Activated naive CD8-positive, alpha-beta T cell treated with anti-CD3 and anti-CD28 coated beads, Interleukin-2, amount 10 ng/mL, durations not matched to agents 7 days and 5 days (primary cell): ENCODE data around the gene SMURF2. TPM values are rescaled to one million over a fixed set of nuclear protein-coding genes. Genes with fewer than 3 reads are reported as not detected.

Experiments used
- ATAC-seq: fragments of 150-1000 bp; cut with Tn5 transposase; one replicate; pipeline ENCODE4 v1.10.0; 2021; ENCODE audit warnings: low read depth, moderate library complexity
- POLR2A ChIA-PET: fragments of 350-600 bp; sonication (Branson Sonifier 250); formaldehyde crosslinking; loops from one replicate; lab custom pipeline; 2021; ENCODE audit warnings: antibody characterized with exemption; lab: Charles Lee
- DNase-seq: peaks from one replicate; pipeline ENCODE4 v3.0.0; 2021
- H3K27ac Mint-ChIP-seq: one replicate; pipeline ENCODE4 v1.8.0; 2022; ENCODE audit warnings: mild to moderate bottlenecking, mixed read lengths
- H3K27me3 Mint-ChIP-seq: one replicate; pipeline ENCODE4 v1.8.0; 2022; ENCODE audit warnings: mild to moderate bottlenecking, moderate library complexity, mixed read lengths
- H3K36me3 Mint-ChIP-seq: one replicate; pipeline ENCODE4 v1.8.0; 2021; ENCODE audit warnings: mild to moderate bottlenecking, mixed read lengths
- H3K4me1 Mint-ChIP-seq: one replicate; pipeline ENCODE4 v1.8.0; 2021; ENCODE audit warnings: mixed read lengths
- H3K4me3 Mint-ChIP-seq: one replicate; pipeline ENCODE4 v1.8.0; 2022; ENCODE audit warnings: mild to moderate bottlenecking, moderate library complexity, mixed read lengths
- H3K9me3 Mint-ChIP-seq: one replicate; pipeline ENCODE4 v1.8.0; 2021; ENCODE audit warnings: mixed read lengths
- total RNA-seq, 2 experiments: library from RNA; stranded (reverse); gene quantifications; one replicate each; pipeline ENCODE4 v1.2.3, GENCODE V29; 2021

The SMURF2 gene
- total RNA-seq, 2 experiments from 2014 or later: 24.9 to 27.0 TPM

GRCh38 chr17:64532409-64532808 lies 129.7 kb downstream of the SMURF2 start:
- no peaks in the 10 kb centered on the region for H3K27me3 Mint-ChIP-seq
- ATAC-seq (no peak), DNase-seq (no peak)
- POLR2A ChIA-PET: no interaction called here
- peaks cover 2% of the 10 kb centered on the region for H3K4me1 Mint-ChIP-seq
- no peaks in the 10 kb centered on the region for H3K9me3 Mint-ChIP-seq
- no peak overlapping the region for H3K4me3 Mint-ChIP-seq
- peaks cover 25% of the 10 kb centered on the region for H3K36me3 Mint-ChIP-seq
- no peak overlapping the region for H3K27ac Mint-ChIP-seq

- Mint-ChIP-seq H3K4me3 (no peak overlapping the region), H3K27me3 (no peaks in the 10 kb centered on the region), H3K27ac (no peak overlapping the region), H3K9me3 (no peaks in the 10 kb centered on the region), H3K36me3 (peaks cover 23% of the 10 kb centered on the region), H3K4me1 (peaks cover under 1% of the 10 kb centered on the region)
- DNase-seq (no peak), ATAC-seq (no peak)
- POLR2A ChIA-PET: no interaction called here
These were observed 130.1 kb downstream of the SMURF2 start for GRCh38 chr17:64531955-64532371.

GRCh38 chr17:64529221-64529620 lies 132.9 kb downstream of the SMURF2 start:
- no peak for ATAC-seq
- H3K9me3 Mint-ChIP-seq: no peaks in the 10 kb centered on the region
- POLR2A ChIA-PET: no interaction called here
- peaks cover 2% of the 10 kb centered on the region for H3K4me1 Mint-ChIP-seq
- peaks cover 27% of the 10 kb centered on the region for H3K36me3 Mint-ChIP-seq
- no peak overlapping the region for H3K4me3 Mint-ChIP-seq
- no peak overlapping the region for H3K27ac Mint-ChIP-seq
- DNase-seq: no peak
- H3K27me3 Mint-ChIP-seq: no peaks in the 10 kb centered on the region

- Mint-ChIP-seq H3K27ac (no peak overlapping the region), H3K4me3 (no peak overlapping the region), H3K9me3 (no peaks in the 10 kb centered on the region), H3K4me1 (peaks cover 4% of the 10 kb centered on the region), H3K36me3 (peaks cover 27% of the 10 kb centered on the region), H3K27me3 (no peaks in the 10 kb centered on the region)
- DNase-seq: no peak
- no peak for ATAC-seq
- POLR2A ChIA-PET: no interaction called here
These were observed 134.2 kb downstream of the SMURF2 start for GRCh38 chr17:64527914-64528313.

- no peak for DNase-seq
- POLR2A ChIA-PET: interaction anchor here (0.8 kb wide), 1 partner anchor 87 kb away, joined by 5 read pairs; no protein-coding TSS in a partner anchor
- no peak overlapping the region for H3K27ac Mint-ChIP-seq
- H3K9me3 Mint-ChIP-seq: no peaks in the 10 kb centered on the region
- ATAC-seq: no peak
- no peak overlapping the region for H3K4me3 Mint-ChIP-seq
- H3K36me3 Mint-ChIP-seq: peaks cover 30% of the 10 kb centered on the region
- peaks cover 10% of the 10 kb centered on the region for H3K4me1 Mint-ChIP-seq
- H3K27me3 Mint-ChIP-seq: no peaks in the 10 kb centered on the region
These were observed 141.7 kb downstream of the SMURF2 start for GRCh38 chr17:64520359-64520758.

GRCh38 chr17:64519601-64520000 lies 142.5 kb downstream of the SMURF2 start:
- H3K27me3 Mint-ChIP-seq: no peaks in the 10 kb centered on the region
- no peak for ATAC-seq
- H3K9me3 Mint-ChIP-seq: no peaks in the 10 kb centered on the region
- H3K27ac Mint-ChIP-seq: no peak overlapping the region
- POLR2A ChIA-PET: interaction anchor here (0.8 kb wide), 1 partner anchor 86 kb away, joined by 5 read pairs; no protein-coding TSS in a partner anchor
- H3K36me3 Mint-ChIP-seq: peaks cover 32% of the 10 kb centered on the region
- H3K4me3 Mint-ChIP-seq: no peak overlapping the region
- peaks cover 10% of the 10 kb centered on the region for H3K4me1 Mint-ChIP-seq
- DNase-seq: no peak

GRCh38 chr17:64515829-64516228 lies 146.3 kb downstream of the SMURF2 start:
- H3K27ac Mint-ChIP-seq: no peak overlapping the region
- H3K4me1 Mint-ChIP-seq: peaks cover 19% of the 10 kb centered on the region
- no peaks in the 10 kb centered on the region for H3K9me3 Mint-ChIP-seq

GRCh38 chr17:64515419-64515818 lies 146.7 kb downstream of the SMURF2 start:
- Mint-ChIP-seq H3K4me3 (no peak overlapping the region), H3K36me3 (peaks cover 38% of the 10 kb centered on the region), H3K9me3 (no peaks in the 10 kb centered on the region), H3K27me3 (no peaks in the 10 kb centered on the region), H3K4me1 (peaks cover 19% of the 10 kb centered on the region), H3K27ac (no peak overlapping the region)
- ATAC-seq (no peak), DNase-seq (no peak)
- POLR2A ChIA-PET: interaction anchor here (0.6 to 3.3 kb wide), 3 partner anchors 9 to 86 kb away, joined by 6 to 13 read pairs (median 6); partner anchors contain the start of genes CEP95 and DDX5

More at GRCh38 chr17:64515829-64516228, 146.3 kb downstream of the SMURF2 start:
- DNase-seq: no peak
- Mint-ChIP-seq H3K36me3 (peaks cover 36% of the 10 kb centered on the region), H3K27me3 (no peaks in the 10 kb centered on the region), H3K4me3 (no peak overlapping the region)
- no peak for ATAC-seq
- POLR2A ChIA-PET: interaction anchor here (0.6 to 3.3 kb wide), 3 partner anchors 9 to 87 kb away, joined by 6 to 13 read pairs (median 6); partner anchors contain the start of genes CEP95 and DDX5

- Mint-ChIP-seq H3K4me1 (peaks cover 34% of the 10 kb centered on the region), H3K4me3 (peak overlapping the region; percentile 47), H3K27me3 (no peaks in the 10 kb centered on the region), H3K9me3 (no peaks in the 10 kb centered on the region), H3K36me3 (peaks cover 37% of the 10 kb centered on the region), H3K27ac (no peak overlapping the region)
- POLR2A ChIA-PET: no interaction called here
- DNase-seq: no peak
- ATAC-seq: no peak
These were observed 152.9 kb downstream of the SMURF2 start for GRCh38 chr17:64509179-64509578.

GRCh38 chr17:64508683-64509082 lies 153.4 kb downstream of the SMURF2 start:
- H3K4me1 Mint-ChIP-seq: peaks cover 34% of the 10 kb centered on the region
- DNase-seq (no peak), ATAC-seq (no peak)
- H3K27ac Mint-ChIP-seq: peak overlapping the region; percentile 39
- H3K4me3 Mint-ChIP-seq: peak overlapping the region; percentile 98
- H3K9me3 Mint-ChIP-seq: no peaks in the 10 kb centered on the region
- POLR2A ChIA-PET: no interaction called here
- H3K36me3 Mint-ChIP-seq: peaks cover 39% of the 10 kb centered on the region
- H3K27me3 Mint-ChIP-seq: no peaks in the 10 kb centered on the region

- DNase-seq (no peak), ATAC-seq (peak; percentile 25)
- Mint-ChIP-seq H3K27me3 (no peaks in the 10 kb centered on the region), H3K9me3 (no peaks in the 10 kb centered on the region), H3K4me3 (peak overlapping the region; percentile 98), H3K27ac (peak overlapping the region; percentile 100), H3K36me3 (peaks cover 47% of the 10 kb centered on the region), H3K4me1 (peaks cover 40% of the 10 kb centered on the region)
- POLR2A ChIA-PET: interaction anchor here (1.0 to 4.2 kb wide), 19 partner anchors 9 to 809 kb away, joined by 4 to 179 read pairs (median 13); partner anchors contain the start of genes PECAM1, POLG2 and SMURF2
These were observed 154.7 kb downstream of the SMURF2 start for GRCh38 chr17:64507413-64507782.

- Mint-ChIP-seq H3K27ac (peak within 1 kb of the TSS; percentile 100), H3K4me3 (peak within 1 kb of the TSS; percentile 98), H3K27me3 (no peaks in the 10 kb centered on the region), H3K4me1 (peaks cover 42% of the 10 kb centered on the region), H3K9me3 (no peaks in the 10 kb centered on the region), H3K36me3 (peaks cover 50% of the 10 kb centered on the region)
- peak; percentile 67 for ATAC-seq
- peak; percentile 94 for DNase-seq
- POLR2A ChIA-PET: interaction anchor here (0.6 to 4.2 kb wide), 27 partner anchors 10 to 808 kb away, joined by 3 to 179 read pairs (median 9); partner anchors contain the start of genes PECAM1, POLG2, SMURF2 and TEX2
These were observed 155.3 kb downstream of the SMURF2 start, which contains the start of gene CEP95 for GRCh38 chr17:64506576-64507412. CEP95 (plus strand) TSS chr17:64506977; CDS start chr17:64507098, 121 bp downstream.

GRCh38 chr17:64506201-64506575 lies 155.9 kb downstream of the SMURF2 start, which contains the start of gene DDX5:
DDX5 (minus strand) TSS chr17:64506289; CDS start chr17:64506119, 170 bp downstream.
- H3K27me3 Mint-ChIP-seq: no peaks in the 10 kb centered on the region
- H3K27ac Mint-ChIP-seq: peak within 1 kb of the TSS; percentile 100
- H3K9me3 Mint-ChIP-seq: no peaks in the 10 kb centered on the region
- DNase-seq (peak; percentile 97), ATAC-seq (peak; percentile 64)
- H3K4me3 Mint-ChIP-seq: peak within 1 kb of the TSS; percentile 98
- peaks cover 43% of the 10 kb centered on the region for H3K4me1 Mint-ChIP-seq
- H3K36me3 Mint-ChIP-seq: peaks cover 52% of the 10 kb centered on the region
- POLR2A ChIA-PET: interaction anchor here (0.7 to 4.2 kb wide), 30 partner anchors 9 to 808 kb away, joined by 3 to 179 read pairs (median 8); partner anchors contain the start of genes PECAM1, POLG2, SMURF2 and TEX2
